Measurements from ENCODE around the gene GOPC. TPM values are rescaled to one million over a fixed set of nuclear protein-coding genes. Genes with fewer than 3 reads are reported as not detected.

GOPC gene
- 69.8 and 158 TPM in 2 replicates for total RNA-seq

GRCh38 chr6:117602151-117602898, at the start of gene GOPC:
GOPC (minus strand) TSS chr6:117602511; CDS start chr6:117602288, 223 bp downstream.

Other genes with a start within 250 kb of the GOPC start
- 2.0 TPM in 2 replicates for gene ROS1, start 176.6 kb downstream of the GOPC start, total RNA-seq
- 81.0 and 176 TPM in 2 replicates for gene DCBLD1, start 119.8 kb downstream of the GOPC start, total RNA-seq
- 24.8 and 32.2 TPM in 2 replicates for gene NUS1, start 73.0 kb upstream of the GOPC start, total RNA-seq

Data from uterine smooth muscle cell (primary cell).